Right lobe of liver (tissue), 6 donors: ENCODE measurements around the gene PDK2. TPM values are rescaled to one million over a fixed set of nuclear protein-coding genes. Genes with fewer than 3 reads are reported as not detected.
A peak's percentile ranks its signal among the peaks of the same experiment; 100 is the strongest.

Experiments
- ATAC-seq, 4 donors: fragments of 200-7000 bp; cut with Tn5 transposase; one replicate each; pipeline ENCODE4 v1.9.1; 2020; ENCODE audit warnings: mild to moderate bottlenecking in 4 of 4, moderate library complexity in 4 of 4
- DNase-seq, 3 donors: peaks; one replicate each; pipeline ENCODE4 v3.0.0-alpha.2; 2020
- H3K27ac ChIP-seq, 3 donors: fragments of 200-600 bp; one replicate each; pipeline ENCODE4 v1.8.0; 2022
- H3K27me3 ChIP-seq, 2 donors: fragments of 200-600 bp; one replicate each; pipeline ENCODE4 v1.8.0; 2022
- H3K36me3 ChIP-seq, 4 donors: fragments of 200-600 bp; sonication (generic) in 1 of 4; one replicate each; pipeline versions ENCODE4 v1.5.1 to v1.8.0; 2017 to 2022; ENCODE audit warnings: control low read depth in 1 of 4
- H3K4me1 ChIP-seq, 4 donors: fragments of 200-600 bp; sonication (generic) in 1 of 4; one replicate each; pipeline versions ENCODE4 v1.5.1 to v1.8.0; 2017 to 2022; ENCODE audit warnings: control low read depth in 1 of 4
- H3K4me3 ChIP-seq, 3 donors: fragments of 200-600 bp; one replicate each; pipeline ENCODE4 v1.8.0; 2022
- H3K9me3 ChIP-seq, 4 donors: fragments of 200-600 bp; sonication (generic) in 1 of 4; one replicate each; pipeline versions ENCODE4 v1.5.1 to v1.8.0; 2017 to 2022; ENCODE audit warnings: control low read depth in 1 of 4
- POLR2A ChIP-seq: fragments of 450-650 bp; IDR thresholded peaks from one replicate; pipeline ENCODE4 v1.6.1; 2017; ENCODE audit warnings: antibody characterized with exemption, mild to moderate bottlenecking
- WGBS: methylation state at CpG from one replicate; pipeline ENCODE4 v1.1.6; 2018; ENCODE audit warnings: low coverage, low lambda C conversion rate; ENCODE audit not compliant: insufficient coverage; ENCODE audit errors: missing lambda C conversion rate; 5-methylcytosine and 5-hydroxymethylcytosine counted together
- intact Hi-C, 2 donors: fragments of 100-400 bp; cut with DNase I; formaldehyde crosslinking; loops; one replicate each; pipeline versions ENCODE4 v1.11.2 to v1.14.1; 2022
- total RNA-seq, 6 experiments: library from RNA; depleted of rRNA in 2 of 6; stranded (reverse); fragments of >200 nt in 2 of 6; fragmentation: NEBNext Ultra II Directional in 3 of 6; extraction: Animal tissue kit (Norgen Biotek cat#: 25700) in 3 of 6; gene quantifications; one replicate each; pipeline versions ENCODE4 v1.1.0 to v1.2.4, GENCODE V29; 2016 to 2023
- TF ChIP-seq, protein P1 (sequence below), 4 donors: fragments of 200-600 bp in 3 of 4; fragments of 450-650 bp in 1 of 4; IDR thresholded peaks; one replicate each; pipeline versions ENCODE4 v1.5.1 to v1.8.0; 2016 to 2022; ENCODE audit warnings: antibody characterized with exemption in 4 of 4, mild to moderate bottlenecking in 2 of 4
- donor health status: DM: no; HTN: yes; CAD: no.
- donor health status: DM: no; HTN: no; CAD: no.
- donor health status: DM: no; HTN: no; CAD: no.
- donor health status: DM: no; HTN: yes; CAD: no.
- donor health status: DM: no; HTN: yes; CAD: no.

Gene PDK2
- total RNA-seq, 6 experiments from 2014 or later: 25.0 to 58.0 (median 44.8) TPM

DNA sequence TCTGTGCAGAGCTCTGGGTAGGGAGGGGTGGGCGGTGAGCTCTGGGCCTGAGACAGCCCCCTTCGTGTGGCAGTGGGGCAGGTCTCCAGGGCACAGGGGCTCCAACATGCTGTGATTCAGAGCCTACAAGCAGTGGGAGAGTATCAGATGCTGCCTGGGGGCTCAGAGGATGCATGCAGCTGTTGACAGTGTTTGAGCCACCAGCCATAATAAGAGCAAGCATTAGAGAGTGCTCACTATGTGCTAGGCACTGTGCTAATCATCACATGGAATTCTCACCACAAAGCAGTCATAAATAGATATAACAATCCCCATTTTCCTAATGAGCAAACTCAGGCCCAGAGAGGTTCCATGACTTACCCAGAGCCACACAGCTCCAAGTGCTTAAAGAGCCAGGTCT lies 8.1 kb downstream of the PDK2 start:
- no CpG with 5 or more reads among the region's 2 CpGs for WGBS
- TF ChIP-seq, protein P1, sequence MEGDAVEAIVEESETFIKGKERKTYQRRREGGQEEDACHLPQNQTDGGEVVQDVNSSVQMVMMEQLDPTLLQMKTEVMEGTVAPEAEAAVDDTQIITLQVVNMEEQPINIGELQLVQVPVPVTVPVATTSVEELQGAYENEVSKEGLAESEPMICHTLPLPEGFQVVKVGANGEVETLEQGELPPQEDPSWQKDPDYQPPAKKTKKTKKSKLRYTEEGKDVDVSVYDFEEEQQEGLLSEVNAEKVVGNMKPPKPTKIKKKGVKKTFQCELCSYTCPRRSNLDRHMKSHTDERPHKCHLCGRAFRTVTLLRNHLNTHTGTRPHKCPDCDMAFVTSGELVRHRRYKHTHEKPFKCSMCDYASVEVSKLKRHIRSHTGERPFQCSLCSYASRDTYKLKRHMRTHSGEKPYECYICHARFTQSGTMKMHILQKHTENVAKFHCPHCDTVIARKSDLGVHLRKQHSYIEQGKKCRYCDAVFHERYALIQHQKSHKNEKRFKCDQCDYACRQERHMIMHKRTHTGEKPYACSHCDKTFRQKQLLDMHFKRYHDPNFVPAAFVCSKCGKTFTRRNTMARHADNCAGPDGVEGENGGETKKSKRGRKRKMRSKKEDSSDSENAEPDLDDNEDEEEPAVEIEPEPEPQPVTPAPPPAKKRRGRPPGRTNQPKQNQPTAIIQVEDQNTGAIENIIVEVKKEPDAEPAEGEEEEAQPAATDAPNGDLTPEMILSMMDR (IDR thresholded peaks at IDR 0.05): no peak
- no peak for TF ChIP-seq POLR2A
- Histone ChIP-seq H3K4me3 (no peak overlapping the region), H3K27ac (peak overlapping the region in 1 of 3 donors; percentile 75), H3K36me3 (peaks cover 0 to 33% (median 5%) of the 10 kb centered on the region in 4 donors), H3K9me3 (no peaks in the 10 kb centered on the region), H3K27me3 (no peaks in the 10 kb centered on the region), H3K4me1 (peaks cover 0 to 36% (median 13%) of the 10 kb centered on the region in 4 donors)
- DNase-seq: no peak
- ATAC-seq: no peak
- intact Hi-C loops: no loop called here

GRCh38 chr17:50103941-50104340 lies 8.8 kb downstream of the PDK2 start:
- no peaks in the 10 kb centered on the region for H3K9me3 ChIP-seq
- ATAC-seq (no peak), DNase-seq (no peak)
- H3K36me3 ChIP-seq: peaks cover 0 to 30% (median 4%) of the 10 kb centered on the region in 4 donors
- WGBS: no CpG with 5 or more reads among the region's 5 CpGs
- no peak overlapping the region for H3K4me3 ChIP-seq
- TF ChIP-seq, protein P1 (IDR thresholded peaks at IDR 0.05): no peak
- no peak for TF ChIP-seq POLR2A
- intact Hi-C loops: no loop called here
- H3K27me3 ChIP-seq: no peaks in the 10 kb centered on the region
- H3K27ac ChIP-seq: no peak overlapping the region
- H3K4me1 ChIP-seq: peaks cover 0 to 29% (median 13%) of the 10 kb centered on the region in 4 donors

DNA sequence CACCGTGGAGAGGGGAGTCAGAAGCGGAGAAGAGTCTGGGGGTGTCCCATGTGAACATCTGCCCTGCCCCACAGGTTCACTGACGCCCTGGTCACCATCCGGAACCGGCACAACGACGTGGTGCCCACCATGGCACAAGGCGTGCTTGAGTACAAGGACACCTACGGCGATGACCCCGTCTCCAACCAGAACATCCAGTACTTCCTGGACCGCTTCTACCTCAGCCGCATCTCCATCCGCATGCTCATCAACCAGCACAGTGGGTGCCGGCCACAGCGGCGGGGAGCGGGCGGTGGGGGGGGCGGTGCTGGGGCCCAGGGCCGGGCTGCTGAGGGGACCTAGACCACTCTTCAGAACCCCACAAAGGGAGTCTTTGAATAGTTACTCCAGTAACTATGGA lies 10.7 kb downstream of the PDK2 start:
- intact Hi-C loops: no loop called here
- Histone ChIP-seq H3K27me3 (no peaks in the 10 kb centered on the region), H3K9me3 (no peaks in the 10 kb centered on the region), H3K27ac (no peak overlapping the region), H3K4me1 (peaks cover 0 to 21% (median 10%) of the 10 kb centered on the region in 4 donors), H3K36me3 (peaks cover 0 to 35% (median 4%) of the 10 kb centered on the region in 4 donors), H3K4me3 (no peak overlapping the region)
- TF ChIP-seq POLR2A: no peak
- TF ChIP-seq, protein P1 (IDR thresholded peaks at IDR 0.05): no peak
- DNase-seq (no peak), ATAC-seq (no peak)
- WGBS: 94% methylated on average over 9 of the region's 21 CpGs

GRCh38 chr17:50106393-50107131 lies 11.4 kb downstream of the PDK2 start:
- Histone ChIP-seq H3K9me3 (no peaks in the 10 kb centered on the region), H3K27ac (no peak overlapping the region), H3K4me1 (peaks cover 0 to 21% (median 7%) of the 10 kb centered on the region in 4 donors), H3K36me3 (peaks cover 0 to 35% (median 4%) of the 10 kb centered on the region in 4 donors), H3K27me3 (no peaks in the 10 kb centered on the region), H3K4me3 (no peak overlapping the region)
- no peak for TF ChIP-seq POLR2A
- TF ChIP-seq, protein P1 (IDR thresholded peaks at IDR 0.05): no peak
- DNase-seq (no peak), ATAC-seq (no peak)
- intact Hi-C loops: no loop called here
- whole genome bisulfite sequencing: 68% methylated on average over 5 of the region's 13 CpGs
